ENCODE data around the gene ABR. TPM values are rescaled to one million over a fixed set of nuclear protein-coding genes. Genes with fewer than 3 reads are reported as not detected.

The ABR gene
- total RNA-seq, 1 experiment from 2014 or later = 35.4 TPM

DNA sequence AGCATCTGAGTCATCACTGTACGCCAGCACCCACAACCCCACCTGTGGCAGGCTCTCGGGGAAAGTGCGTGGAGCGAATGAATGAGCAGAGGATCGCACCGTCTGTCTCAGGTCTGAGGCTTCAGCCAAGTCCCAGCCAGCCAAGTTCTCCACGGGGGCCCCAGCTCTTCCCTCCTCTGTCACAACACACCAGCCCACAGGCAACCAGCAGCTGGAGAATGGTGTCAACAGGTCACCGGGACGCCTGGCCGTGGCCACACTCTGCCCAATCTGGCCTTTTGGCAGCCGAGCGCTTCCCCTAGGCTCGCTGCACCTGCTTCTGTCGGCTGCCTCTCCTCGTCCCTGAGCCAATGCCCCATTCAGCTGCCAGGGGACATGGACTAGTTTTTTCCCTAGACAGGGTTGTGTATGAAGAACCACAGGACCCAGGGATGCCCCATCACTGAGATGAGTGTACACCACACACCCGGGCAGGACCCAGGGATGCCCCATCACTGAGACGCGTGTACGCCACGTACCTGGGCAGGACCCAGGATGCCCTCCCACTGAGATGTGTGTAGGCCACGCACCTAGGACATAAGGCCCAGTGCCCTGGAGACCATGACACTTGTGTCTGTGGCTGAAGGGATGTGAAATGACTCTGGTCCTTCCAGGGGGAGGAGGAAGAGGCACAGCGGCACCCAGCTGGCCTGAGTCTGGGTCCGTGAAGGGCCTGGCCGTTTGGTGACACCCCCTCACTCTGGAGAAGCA lies 52.8 kb downstream of the ABR start:
- Histone ChIP-seq H3K4me1 (ENCODE audit: insufficient read depth, low read length) (peaks cover 8% of the 10 kb centered on the region), H3K27me3 (ENCODE audit: low read length) (no peaks in the 10 kb centered on the region), H4K20me1 (ENCODE audit: low read length) (no peaks in the 10 kb centered on the region), H2AFZ (ENCODE audit: low read length) (no peak overlapping the region), H3K79me2 (ENCODE audit: low read length) (no peaks in the 10 kb centered on the region), H3F3A (ENCODE audit: low read length, unreplicated experiment) (no peaks in the 10 kb centered on the region), H3K27ac (ENCODE audit: low read length) (no peak overlapping the region), H3K4me3 (ENCODE audit: low read length) (no peak overlapping the region), H3K36me3 (ENCODE audit: low read depth, low read length) (no peaks in the 10 kb centered on the region), H3K9me3 (ENCODE audit: low read length) (no peaks in the 10 kb centered on the region), H3K9ac (ENCODE audit: low read length) (no peak overlapping the region), H3K4me2 (ENCODE audit: low read length) (no peak overlapping the region), H3K9me2 (replicated peaks; ENCODE audit: low read length) (no peaks in the 10 kb centered on the region)
- TF ChIP-seq, protein P1, sequence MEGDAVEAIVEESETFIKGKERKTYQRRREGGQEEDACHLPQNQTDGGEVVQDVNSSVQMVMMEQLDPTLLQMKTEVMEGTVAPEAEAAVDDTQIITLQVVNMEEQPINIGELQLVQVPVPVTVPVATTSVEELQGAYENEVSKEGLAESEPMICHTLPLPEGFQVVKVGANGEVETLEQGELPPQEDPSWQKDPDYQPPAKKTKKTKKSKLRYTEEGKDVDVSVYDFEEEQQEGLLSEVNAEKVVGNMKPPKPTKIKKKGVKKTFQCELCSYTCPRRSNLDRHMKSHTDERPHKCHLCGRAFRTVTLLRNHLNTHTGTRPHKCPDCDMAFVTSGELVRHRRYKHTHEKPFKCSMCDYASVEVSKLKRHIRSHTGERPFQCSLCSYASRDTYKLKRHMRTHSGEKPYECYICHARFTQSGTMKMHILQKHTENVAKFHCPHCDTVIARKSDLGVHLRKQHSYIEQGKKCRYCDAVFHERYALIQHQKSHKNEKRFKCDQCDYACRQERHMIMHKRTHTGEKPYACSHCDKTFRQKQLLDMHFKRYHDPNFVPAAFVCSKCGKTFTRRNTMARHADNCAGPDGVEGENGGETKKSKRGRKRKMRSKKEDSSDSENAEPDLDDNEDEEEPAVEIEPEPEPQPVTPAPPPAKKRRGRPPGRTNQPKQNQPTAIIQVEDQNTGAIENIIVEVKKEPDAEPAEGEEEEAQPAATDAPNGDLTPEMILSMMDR (conservative IDR thresholded peaks at IDR 0.05; ENCODE audit: low read depth, low read length) = no peak
- TF ChIP-seq EZH2phosphoT487 (IDR thresholded peaks at IDR 0.05; ENCODE audit: borderline replicate concordance, low read length) (no peak), EZH2 (IDR thresholded peaks at IDR 0.05; ENCODE audit: low read length, unreplicated experiment) (no peak)
- ATAC-seq (no peak), DNase-seq (no peak)
- CTCF ChIA-PET = no interaction called here
- no TSS peak for BruUV-seq (replicated peaks)
- POLR2A ChIA-PET (ENCODE audit: unreplicated experiment) = no interaction called here
- intact Hi-C loops (cut with micrococcal nuclease) = no loop called here

DNA sequence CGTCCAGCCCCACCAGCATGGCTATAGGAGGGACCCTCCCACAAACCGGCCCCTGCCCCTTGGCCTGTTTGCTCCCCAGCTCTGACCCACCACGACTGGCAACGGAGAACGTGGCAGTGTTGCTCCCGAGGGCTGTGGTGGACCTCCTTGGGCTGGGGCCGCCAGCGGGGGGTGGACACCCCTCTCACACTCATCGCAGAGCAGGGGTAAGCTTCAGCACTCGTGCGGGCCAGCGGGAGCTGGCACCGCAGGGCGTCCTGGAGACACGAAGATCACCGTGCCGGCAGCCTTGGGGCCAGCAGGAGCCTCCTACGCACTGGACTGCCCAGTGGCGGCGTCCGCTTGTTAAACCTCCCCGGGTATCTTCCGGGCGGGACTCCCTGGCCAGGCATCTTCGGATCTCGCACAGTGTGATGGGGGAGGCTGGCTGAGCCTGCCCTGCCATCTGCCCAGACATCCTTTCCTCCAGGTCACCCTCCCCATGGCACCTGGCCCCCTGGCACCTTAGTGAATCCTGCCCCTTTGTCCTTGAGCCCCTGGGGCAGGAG lies 53.5 kb downstream of the ABR start:
- no TSS peak for BruUV-seq (replicated peaks)
- no peak overlapping the region for H2AFZ ChIP-seq (ENCODE audit: low read length)
- H3K9me2 ChIP-seq (replicated peaks; ENCODE audit: low read length) = no peaks in the 10 kb centered on the region
- no peak overlapping the region for H3K4me2 ChIP-seq (ENCODE audit: low read length)
- H3K4me1 ChIP-seq (ENCODE audit: insufficient read depth, low read length) = peaks cover 8% of the 10 kb centered on the region
- CTCF ChIA-PET = no interaction called here
- no peaks in the 10 kb centered on the region for H3K27me3 ChIP-seq (ENCODE audit: low read length)
- H3K9ac ChIP-seq (ENCODE audit: low read length) = no peak overlapping the region
- no peaks in the 10 kb centered on the region for H3K9me3 ChIP-seq (ENCODE audit: low read length)
- intact Hi-C loops (cut with micrococcal nuclease) = no loop called here
- no peaks in the 10 kb centered on the region for H4K20me1 ChIP-seq (ENCODE audit: low read length)
- DNase-seq = no peak
- no peaks in the 10 kb centered on the region for H3K79me2 ChIP-seq (ENCODE audit: low read length)
- H3K4me3 ChIP-seq (ENCODE audit: low read length) = no peak overlapping the region
- POLR2A ChIA-PET (ENCODE audit: unreplicated experiment) = no interaction called here
- H3K27ac ChIP-seq (ENCODE audit: low read length) = no peak overlapping the region
- no peak for ATAC-seq
- TF ChIP-seq, protein P1 (conservative IDR thresholded peaks at IDR 0.05; ENCODE audit: low read depth, low read length) = no peak
- TF ChIP-seq EZH2 (IDR thresholded peaks at IDR 0.05; ENCODE audit: low read length, unreplicated experiment) (no peak), EZH2phosphoT487 (IDR thresholded peaks at IDR 0.05; ENCODE audit: borderline replicate concordance, low read length) (no peak)
- no peaks in the 10 kb centered on the region for H3F3A ChIP-seq (ENCODE audit: low read length, unreplicated experiment)
- no peaks in the 10 kb centered on the region for H3K36me3 ChIP-seq (ENCODE audit: low read depth, low read length)

DNA sequence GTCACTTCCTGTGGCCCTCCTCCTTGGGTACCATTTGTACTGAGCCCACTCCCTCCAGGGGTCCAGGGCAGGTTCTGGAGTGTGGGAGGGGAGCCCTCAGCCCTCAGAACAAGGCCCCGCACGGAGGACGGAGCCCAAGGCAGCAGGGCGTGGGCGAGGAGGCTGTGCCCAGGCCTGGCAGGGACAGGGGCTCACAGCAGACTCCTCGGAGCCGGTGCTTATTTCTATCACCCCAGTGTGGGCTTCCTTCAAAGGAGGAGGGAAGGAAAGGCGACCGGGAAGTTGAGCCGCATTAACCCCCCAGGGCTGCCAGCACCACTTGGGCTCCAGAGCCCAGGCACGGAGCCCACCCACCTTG lies 54.0 kb downstream of the ABR start:
- no TSS peak for BruUV-seq (replicated peaks)
- CTCF ChIA-PET = no interaction called here
- Histone ChIP-seq H3K79me2 (ENCODE audit: low read length) (no peaks in the 10 kb centered on the region), H4K20me1 (ENCODE audit: low read length) (no peaks in the 10 kb centered on the region), H3K4me1 (ENCODE audit: insufficient read depth, low read length) (peaks cover 8% of the 10 kb centered on the region), H3K9me3 (ENCODE audit: low read length) (no peaks in the 10 kb centered on the region), H3K9me2 (replicated peaks; ENCODE audit: low read length) (no peaks in the 10 kb centered on the region), H3F3A (ENCODE audit: low read length, unreplicated experiment) (no peaks in the 10 kb centered on the region), H2AFZ (ENCODE audit: low read length) (no peak overlapping the region), H3K4me2 (ENCODE audit: low read length) (no peak overlapping the region), H3K27ac (ENCODE audit: low read length) (no peak overlapping the region), H3K9ac (ENCODE audit: low read length) (no peak overlapping the region), H3K4me3 (ENCODE audit: low read length) (no peak overlapping the region), H3K36me3 (ENCODE audit: low read depth, low read length) (no peaks in the 10 kb centered on the region), H3K27me3 (ENCODE audit: low read length) (no peaks in the 10 kb centered on the region)
- DNase-seq = no peak
- TF ChIP-seq, protein P1 (conservative IDR thresholded peaks at IDR 0.05; ENCODE audit: low read depth, low read length) = no peak
- TF ChIP-seq EZH2phosphoT487 (IDR thresholded peaks at IDR 0.05; ENCODE audit: borderline replicate concordance, low read length) (no peak), EZH2 (IDR thresholded peaks at IDR 0.05; ENCODE audit: low read length, unreplicated experiment) (no peak)
- POLR2A ChIA-PET (ENCODE audit: unreplicated experiment) = no interaction called here
- intact Hi-C loops (cut with micrococcal nuclease) = no loop called here
- no peak for ATAC-seq
